Right atrium auricular region (tissue), 2 donors: ENCODE measurements around the gene NPTXR. TPM values are rescaled to one million over a fixed set of nuclear protein-coding genes. Genes with fewer than 3 reads are reported as not detected.

Experiments used
- DNase-seq: peaks from one replicate; pipeline ENCODE4 v3.0.0-alpha.2; 2019; ENCODE audit warnings: low spot score
- H3K27ac ChIP-seq, 2 donors: fragments of 200-600 bp; sonication (generic); 1 replicate in 1 of 2; 2 replicates in 1 of 2; pipeline ENCODE4 v1.5.1; 2016 to 2019
- H3K27me3 ChIP-seq, 2 donors: fragments of 200-600 bp; sonication (generic); one replicate each; pipeline versions ENCODE4 v1.5.1 to v1.6.0; 2017 to 2019
- H3K36me3 ChIP-seq: fragments of 200-600 bp; sonication (generic); one replicate; pipeline ENCODE4 v1.5.1; 2016
- H3K4me1 ChIP-seq, 2 donors: fragments of 200-600 bp; sonication (generic); one replicate each; pipeline versions ENCODE4 v1.5.1 to v1.6.0; 2017 to 2019
- H3K4me3 ChIP-seq, 2 donors: fragments of 200-600 bp; sonication (generic); 1 replicate in 1 of 2; 2 replicates in 1 of 2; pipeline ENCODE4 v1.5.1; 2017 to 2019; ENCODE audit warnings: mild to moderate bottlenecking in 1 of 2, moderate library complexity in 1 of 2
- H3K9me3 ChIP-seq, 2 donors: fragments of 200-600 bp; sonication (generic); one replicate each; pipeline ENCODE4 v1.5.1; 2019
- CTCF ChIP-seq, 2 donors: fragments of 200-600 bp; sonication (generic); IDR thresholded peaks; one replicate each; pipeline ENCODE4 v1.5.1; 2019; ENCODE audit warnings: antibody characterized with exemption in 2 of 2
- total RNA-seq, 2 donors: library from RNA; depleted of rRNA; stranded (reverse); fragments of >200 nt; gene quantifications; one replicate each; pipeline ENCODE4 v1.1.0, GENCODE V29; 2016

The NPTXR gene
- total RNA-seq, 2 donors from 2014 or later: 18.0 to 24.6 TPM

GRCh38 chr22:38874529-38875222 lies 30.8 kb upstream of the NPTXR start:
- DNase-seq: peak; percentile 52
- no peak overlapping the region for H3K27ac ChIP-seq

GRCh38 chr22:38873469-38874411 lies 29.9 kb upstream of the NPTXR start:
- Histone ChIP-seq H3K9me3 (no peaks in the 10 kb centered on the region), H3K27me3 (no peaks in the 10 kb centered on the region), H3K4me1 (peaks cover 0 to 35% of the 10 kb centered on the region in 2 donors), H3K4me3 (peak overlapping the region; percentile 64 to 79), H3K36me3 (peaks cover 12% of the 10 kb centered on the region), H3K27ac (peak overlapping the region; percentile 98 to 99)
- peak; percentile 56 for DNase-seq
- TF ChIP-seq CTCF (IDR thresholded peaks at IDR 0.05): no peak

More at GRCh38 chr22:38874529-38875222, 30.8 kb upstream of the NPTXR start:
- Histone ChIP-seq H3K4me1 (peaks cover 0 to 26% of the 10 kb centered on the region in 2 donors), H3K36me3 (peaks cover 3% of the 10 kb centered on the region), H3K4me3 (no peak overlapping the region), H3K9me3 (no peaks in the 10 kb centered on the region), H3K27me3 (no peaks in the 10 kb centered on the region)
- TF ChIP-seq CTCF (IDR thresholded peaks at IDR 0.05): no peak

- no peaks in the 10 kb centered on the region for H3K27me3 ChIP-seq
- peak overlapping the region; percentile 64 to 79 for H3K4me3 ChIP-seq
- DNase-seq: peak; percentile 73
- H3K4me1 ChIP-seq: peaks cover 0 to 39% of the 10 kb centered on the region in 2 donors
- H3K9me3 ChIP-seq: no peaks in the 10 kb centered on the region
- peaks cover 20% of the 10 kb centered on the region for H3K36me3 ChIP-seq
- peak overlapping the region; percentile 98 to 99 for H3K27ac ChIP-seq
- TF ChIP-seq CTCF (IDR thresholded peaks at IDR 0.05): no peak
These were observed 29.0 kb upstream of the NPTXR start for GRCh38 chr22:38872831-38873248.

- no peaks in the 10 kb centered on the region for H3K9me3 ChIP-seq
- H3K27ac ChIP-seq: peak within 1 kb of the TSS; percentile 98 to 99
- peaks cover 0 to 39% of the 10 kb centered on the region in 2 donors for H3K4me1 ChIP-seq
- DNase-seq: peak; percentile 93
- H3K4me3 ChIP-seq: peak within 1 kb of the TSS; percentile 64 to 79
- no peak for TF ChIP-seq CTCF (IDR thresholded peaks at IDR 0.05)
- peaks cover 24% of the 10 kb centered on the region for H3K36me3 ChIP-seq
- H3K27me3 ChIP-seq: no peaks in the 10 kb centered on the region
These were observed 28.5 kb upstream of the NPTXR start, which contains the start of gene CBX6 for GRCh38 chr22:38872172-38872830. CBX6 (minus strand) TSS chr22:38872216; CDS start chr22:38872190, 26 bp downstream.

- H3K4me3 ChIP-seq: peak overlapping the region; percentile 64 to 79
- no peaks in the 10 kb centered on the region for H3K27me3 ChIP-seq
- DNase-seq: peak; percentile 57
- peak in 1 of 2 donors; percentile 16 for TF ChIP-seq CTCF (IDR thresholded peaks at IDR 0.05)
- H3K9me3 ChIP-seq: no peaks in the 10 kb centered on the region
- peaks cover 0 to 41% of the 10 kb centered on the region in 2 donors for H3K4me1 ChIP-seq
- peak overlapping the region; percentile 89 to 99 for H3K27ac ChIP-seq
- peaks cover 28% of the 10 kb centered on the region for H3K36me3 ChIP-seq
These were observed 27.7 kb upstream of the NPTXR start for GRCh38 chr22:38871360-38872171.
